Measurements from ENCODE around the gene PTGER3. TPM values are rescaled to one million over a fixed set of nuclear protein-coding genes. Genes with fewer than 3 reads are reported as not detected.
A peak's percentile ranks its signal among the peaks of the same experiment; 100 is the strongest.

Gene PTGER3
- total and polyA plus RNA-seq, 7 donors: 0.46 to 52.4 (median 26.8) TPM

GRCh38 chr1:71039661-71040262 lies 7.9 kb downstream of the PTGER3 start:
- no peaks in the 10 kb centered on the region for H3K36me3 ChIP-seq
- no peak overlapping the region for H3K4me3 ChIP-seq
- no peak for DNase-seq
- H3K27me3 ChIP-seq: no peaks in the 10 kb centered on the region
- TF ChIP-seq, protein P1, sequence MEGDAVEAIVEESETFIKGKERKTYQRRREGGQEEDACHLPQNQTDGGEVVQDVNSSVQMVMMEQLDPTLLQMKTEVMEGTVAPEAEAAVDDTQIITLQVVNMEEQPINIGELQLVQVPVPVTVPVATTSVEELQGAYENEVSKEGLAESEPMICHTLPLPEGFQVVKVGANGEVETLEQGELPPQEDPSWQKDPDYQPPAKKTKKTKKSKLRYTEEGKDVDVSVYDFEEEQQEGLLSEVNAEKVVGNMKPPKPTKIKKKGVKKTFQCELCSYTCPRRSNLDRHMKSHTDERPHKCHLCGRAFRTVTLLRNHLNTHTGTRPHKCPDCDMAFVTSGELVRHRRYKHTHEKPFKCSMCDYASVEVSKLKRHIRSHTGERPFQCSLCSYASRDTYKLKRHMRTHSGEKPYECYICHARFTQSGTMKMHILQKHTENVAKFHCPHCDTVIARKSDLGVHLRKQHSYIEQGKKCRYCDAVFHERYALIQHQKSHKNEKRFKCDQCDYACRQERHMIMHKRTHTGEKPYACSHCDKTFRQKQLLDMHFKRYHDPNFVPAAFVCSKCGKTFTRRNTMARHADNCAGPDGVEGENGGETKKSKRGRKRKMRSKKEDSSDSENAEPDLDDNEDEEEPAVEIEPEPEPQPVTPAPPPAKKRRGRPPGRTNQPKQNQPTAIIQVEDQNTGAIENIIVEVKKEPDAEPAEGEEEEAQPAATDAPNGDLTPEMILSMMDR (IDR thresholded peaks at IDR 0.05): no peak
- no peak for TF ChIP-seq POLR2AphosphoS5 (IDR thresholded peaks at IDR 0.05)
- no peak for TF ChIP-seq EP300 (IDR thresholded peaks at IDR 0.05)
- TF ChIP-seq POLR2A (IDR thresholded peaks at IDR 0.05): no peak
- H3K27ac ChIP-seq: peak overlapping the region in 1 of 4 donors; percentile 15
- H3K9me3 ChIP-seq: no peaks in the 10 kb centered on the region
- H3K4me1 ChIP-seq: peaks cover 0 to 23% (median 10%) of the 10 kb centered on the region in 4 donors
- intact Hi-C loops (cut with DNase I): loop anchor here (10.0 kb wide), 1 partner anchor 85 kb away; no protein-coding TSS in a partner anchor

- DNase-seq: no peak
- H3K27me3 ChIP-seq: no peaks in the 10 kb centered on the region
- H3K4me3 ChIP-seq: no peak overlapping the region
- intact Hi-C loops (cut with DNase I): no loop called here
- H3K9me3 ChIP-seq: no peaks in the 10 kb centered on the region
- no peak for TF ChIP-seq POLR2A (IDR thresholded peaks at IDR 0.05)
- TF ChIP-seq, protein P1 (IDR thresholded peaks at IDR 0.05): no peak
- TF ChIP-seq EP300 (IDR thresholded peaks at IDR 0.05): no peak
- WGBS, 2 donors: 54 to 73% methylated on average over 2 of the region's 2 CpGs
- H3K36me3 ChIP-seq: no peaks in the 10 kb centered on the region
- peaks cover 0 to 23% (median 10%) of the 10 kb centered on the region in 4 donors for H3K4me1 ChIP-seq
- no peak overlapping the region for H3K27ac ChIP-seq
These were observed 8.7 kb downstream of the PTGER3 start for GRCh38 chr1:71038942-71039341.

GRCh38 chr1:71037829-71038620 lies 9.6 kb downstream of the PTGER3 start:
- no peak overlapping the region for H3K4me3 ChIP-seq
- H3K27me3 ChIP-seq: no peaks in the 10 kb centered on the region
- TF ChIP-seq EP300 (IDR thresholded peaks at IDR 0.05) (no peak), POLR2AphosphoS5 (IDR thresholded peaks at IDR 0.05) (no peak), POLR2A (IDR thresholded peaks at IDR 0.05) (no peak)
- 69 to 76% methylated on average over 2 of the region's 2 CpGs for WGBS, 2 donors
- peaks cover 0 to 23% (median 7%) of the 10 kb centered on the region in 4 donors for H3K4me1 ChIP-seq
- no peaks in the 10 kb centered on the region for H3K36me3 ChIP-seq
- H3K9me3 ChIP-seq: no peaks in the 10 kb centered on the region
- DNase-seq: no peak
- intact Hi-C loops (cut with DNase I): no loop called here
- no peak overlapping the region for H3K27ac ChIP-seq

DNA sequence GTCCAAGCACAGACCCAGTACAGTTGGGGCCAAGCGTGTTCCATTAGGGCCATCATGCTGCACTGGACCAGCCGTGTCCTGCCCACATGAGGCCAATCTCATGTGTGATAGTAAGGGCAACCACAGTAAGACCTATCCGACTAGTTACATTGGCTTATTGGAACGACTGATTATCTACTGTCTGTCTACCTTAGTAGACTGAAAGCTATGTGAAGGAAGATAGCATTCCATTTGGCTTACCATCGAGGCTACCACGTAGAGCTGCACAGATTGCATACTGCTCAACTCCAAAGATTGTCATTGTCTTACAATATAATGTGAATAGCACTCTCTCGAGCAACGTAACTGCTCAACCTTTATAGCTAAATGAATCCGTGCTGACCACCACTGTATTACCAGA lies 10.6 kb downstream of the PTGER3 start:
- H3K36me3 ChIP-seq: no peaks in the 10 kb centered on the region
- no peaks in the 10 kb centered on the region for H3K27me3 ChIP-seq
- H3K4me1 ChIP-seq: peaks cover 0 to 24% (median 5%) of the 10 kb centered on the region in 4 donors
- no peak overlapping the region for H3K4me3 ChIP-seq
- no peak overlapping the region for H3K27ac ChIP-seq
- H3K9me3 ChIP-seq: no peaks in the 10 kb centered on the region
- WGBS, 2 donors: 93 to 94% methylated on average over 9 of the region's 9 CpGs
- TF ChIP-seq POLR2A (IDR thresholded peaks at IDR 0.05) (no peak), POLR2AphosphoS5 (IDR thresholded peaks at IDR 0.05) (no peak), EP300 (IDR thresholded peaks at IDR 0.05) (no peak)
- TF ChIP-seq, protein P1 (IDR thresholded peaks at IDR 0.05): no peak
- DNase-seq: no peak
- intact Hi-C loops (cut with DNase I): no loop called here

DNA sequence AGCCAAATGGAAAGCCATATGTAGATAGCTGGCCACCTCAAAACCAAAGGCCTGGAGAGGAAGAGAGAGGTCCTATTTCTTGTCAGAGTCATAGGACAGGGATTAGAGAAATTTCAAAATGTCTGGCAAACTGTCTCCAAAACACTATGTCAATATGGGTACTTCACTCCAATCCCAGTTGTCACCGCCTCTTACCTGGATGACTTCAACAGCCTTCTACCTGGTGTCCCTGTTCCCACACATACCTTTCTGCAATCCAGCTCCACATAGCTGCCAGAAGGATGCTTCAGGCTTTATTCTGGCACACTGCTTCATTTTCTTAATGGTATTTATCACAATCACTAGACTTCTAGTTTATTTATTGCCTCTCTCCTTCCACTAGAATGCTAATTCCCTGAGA lies 14.5 kb downstream of the PTGER3 start:
- Histone ChIP-seq H3K27ac (no peak overlapping the region), H3K4me3 (no peak overlapping the region), H3K27me3 (no peaks in the 10 kb centered on the region), H3K9me3 (no peaks in the 10 kb centered on the region), H3K36me3 (no peaks in the 10 kb centered on the region), H3K4me1 (peaks cover 0 to 32% (median 15%) of the 10 kb centered on the region in 4 donors)
- TF ChIP-seq POLR2A (IDR thresholded peaks at IDR 0.05): no peak
- DNase-seq: no peak
- 96 to 97% methylated on average over 1 of the region's 1 CpG for WGBS, 2 donors
- intact Hi-C loops (cut with DNase I): no loop called here

All from sigmoid colon (tissue), 7 donors.